Naive B cell (primary cell): ENCODE data around the gene SAMM50. TPM values are rescaled to one million over a fixed set of nuclear protein-coding genes. Genes with fewer than 3 reads are reported as not detected.
"Not testable (repeated sequence)": the region's sequence is repeated elsewhere in the genome, so short reads cannot be mapped to it uniquely, and the experiment has no call there.

ENCODE experiments used
- ATAC-seq, 2 donors: fragments of 150-1000 bp; cut with Tn5 transposase; 2 replicates each; pipeline ENCODE4 v1.10.0; 2021; ENCODE audit warnings: low read depth in 2 of 2, mild to moderate bottlenecking in 2 of 2, moderate library complexity in 2 of 2
- DNase-seq: peaks from one replicate; pipeline ENCODE4 v3.0.0; 2022
- H3K27ac Mint-ChIP-seq, 6 donors: one replicate each; pipeline ENCODE4 v1.8.0; 2020 to 2022; ENCODE audit warnings: mild to moderate bottlenecking in 6 of 6, mixed read lengths in 6 of 6, moderate library complexity in 5 of 6, inconsistent platforms in 2 of 6
- H3K27me3 Mint-ChIP-seq, 3 donors: one replicate each; pipeline ENCODE4 v1.8.0; 2021 to 2022; ENCODE audit warnings: mixed read lengths in 3 of 3, mild to moderate bottlenecking in 1 of 3
- H3K36me3 Mint-ChIP-seq, 2 donors: one replicate each; pipeline ENCODE4 v1.8.0; 2020 to 2022; ENCODE audit warnings: mixed read lengths in 2 of 2, inconsistent platforms in 1 of 2, mild to moderate bottlenecking in 1 of 2
- H3K4me1 Mint-ChIP-seq, 3 donors: one replicate each; pipeline ENCODE4 v1.8.0; 2020 to 2022; ENCODE audit warnings: mixed read lengths in 3 of 3, inconsistent platforms in 1 of 3, mild to moderate bottlenecking in 1 of 3, moderate library complexity in 1 of 3
- H3K4me3 Mint-ChIP-seq, 8 donors: one replicate each; pipeline ENCODE4 v1.8.0; 2020 to 2022; ENCODE audit warnings: mild to moderate bottlenecking in 8 of 8, mixed read lengths in 8 of 8, moderate library complexity in 8 of 8, inconsistent platforms in 2 of 8
- H3K9me3 Mint-ChIP-seq, 7 donors: one replicate each; pipeline ENCODE4 v1.8.0; 2020 to 2022; ENCODE audit warnings: mixed read lengths in 7 of 7, mild to moderate bottlenecking in 5 of 7, inconsistent platforms in 2 of 7, moderate library complexity in 1 of 7
- polyA plus RNA-seq, 6 donors: library from polyadenylated mRNA; unstranded; fragments of 300-500 nt; fragmentation: Illumina TruSeq; gene quantifications; one replicate each; pipeline ENCODE4 v1.2.3, GENCODE V29; 2021; ENCODE audit warnings: low read depth in 6 of 6

The SAMM50 gene
- polyA plus RNA-seq, 6 donors from 2014 or later, result 64.0 to 96.1 (median 75.4) TPM

DNA sequence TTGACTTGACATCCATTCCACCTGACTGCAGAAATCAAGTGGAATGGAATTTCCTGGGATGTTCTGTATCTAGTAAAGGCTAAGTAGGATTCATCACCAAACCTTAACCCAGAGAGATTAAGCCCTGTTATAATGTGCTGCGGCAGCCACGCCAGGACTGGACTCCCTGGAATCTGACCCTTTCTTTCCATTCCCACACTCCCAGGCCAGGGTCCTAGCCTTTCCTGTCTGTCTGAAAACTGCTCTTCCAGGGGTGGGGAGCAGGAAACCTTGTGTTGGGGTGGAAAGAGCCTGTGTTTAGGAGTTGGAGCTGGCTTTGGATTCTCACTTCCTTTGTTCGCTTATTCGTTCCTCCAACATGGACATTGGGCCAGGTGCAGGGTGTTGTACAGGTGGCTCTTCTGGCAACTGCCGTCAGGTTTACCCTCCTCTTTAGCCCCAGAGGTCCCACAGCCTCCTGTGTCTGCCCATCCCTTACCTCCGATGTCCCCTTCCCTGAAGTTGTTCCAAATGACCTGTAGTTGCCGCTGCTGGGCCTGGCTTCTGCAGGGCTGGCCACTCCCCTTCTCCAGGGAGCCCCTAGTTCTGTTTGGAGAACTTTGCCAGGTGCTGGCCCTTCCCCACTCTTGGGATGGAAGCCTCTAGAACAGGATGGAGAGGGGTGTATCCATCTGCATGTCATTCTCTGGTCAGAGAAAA is 48.3 kb downstream of the SAMM50 start:
- DNase-seq, result no peak
- Mint-ChIP-seq H3K36me3 (no peaks in the 10 kb centered on the region), H3K4me3 (no peak overlapping the region), H3K4me1 (peaks cover 3 to 32% (median 22%) of the 10 kb centered on the region in 3 donors), H3K27me3 (no peaks in the 10 kb centered on the region), H3K27ac (peak overlapping the region in 1 of 6 donors; percentile 89), H3K9me3 (peaks cover 0 to 9% (median 5%) of the 10 kb centered on the region in 7 donors)
- ATAC-seq, result no peak

DNA sequence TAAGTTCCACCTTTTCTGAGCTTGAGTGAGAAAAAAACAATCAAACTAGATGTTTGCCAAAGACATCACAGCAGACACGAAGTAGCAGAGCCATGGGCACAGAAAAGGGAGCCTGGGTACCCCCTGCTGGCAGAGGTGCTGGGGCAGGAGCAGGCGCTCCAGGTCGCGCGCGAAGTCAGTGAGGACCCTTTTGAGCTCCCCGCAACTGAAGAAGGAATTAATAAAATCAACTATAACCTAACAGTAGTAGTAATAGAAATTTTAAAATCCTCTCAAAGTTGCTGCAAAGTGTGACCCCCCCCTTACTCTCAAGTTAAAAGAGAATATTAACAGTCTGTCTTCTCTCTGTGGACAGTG is 48.8 kb downstream of the SAMM50 start:
- ATAC-seq, result no peak
- peak overlapping the region in 2 of 6 donors; percentile 63 to 89 for H3K27ac Mint-ChIP-seq

DNA sequence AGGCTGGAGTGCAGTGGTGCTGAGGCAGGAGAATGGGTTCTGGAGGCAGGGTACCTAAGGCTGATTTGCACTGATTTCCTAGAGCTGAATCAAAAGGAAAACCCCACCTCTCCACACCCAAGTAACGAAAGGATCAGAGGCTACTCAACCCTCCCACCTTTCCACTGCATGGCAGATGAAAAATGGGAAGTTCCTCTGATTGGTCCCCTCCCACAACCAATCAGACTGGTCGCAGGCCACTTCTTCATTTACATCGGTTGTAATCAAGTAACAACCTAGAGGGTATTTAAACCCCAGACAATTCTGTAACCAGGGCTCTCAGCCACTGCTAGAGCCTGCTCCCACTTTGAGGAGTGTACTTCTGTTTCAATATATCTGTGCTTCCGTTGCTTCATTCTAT is 50.3 kb downstream of the SAMM50 start:
- DNase-seq (no peak), ATAC-seq (peak; percentile 78 to 82)
- Mint-ChIP-seq H3K27ac (peak overlapping the region in 5 of 6 donors; percentile 49 to 75 (median 59)), H3K27me3 (no peaks in the 10 kb centered on the region), H3K36me3 (no peaks in the 10 kb centered on the region), H3K4me1 (peaks cover 0 to 13% (median 11%) of the 10 kb centered on the region in 3 donors), H3K9me3 (peaks cover 0 to 9% (median 5%) of the 10 kb centered on the region in 7 donors), H3K4me3 (peak overlapping the region in 6 of 8 donors; percentile 18 to 66 (median 31))

More for the DNA sequence above, 48.8 kb downstream of the SAMM50 start:
- no peak overlapping the region for H3K4me3 Mint-ChIP-seq
- H3K36me3 Mint-ChIP-seq, result no peaks in the 10 kb centered on the region
- no peaks in the 10 kb centered on the region for H3K27me3 Mint-ChIP-seq
- no peak for DNase-seq
- H3K4me1 Mint-ChIP-seq, result peaks cover 3 to 26% (median 16%) of the 10 kb centered on the region in 3 donors
- peaks cover 0 to 9% (median 5%) of the 10 kb centered on the region in 7 donors for H3K9me3 Mint-ChIP-seq

DNA sequence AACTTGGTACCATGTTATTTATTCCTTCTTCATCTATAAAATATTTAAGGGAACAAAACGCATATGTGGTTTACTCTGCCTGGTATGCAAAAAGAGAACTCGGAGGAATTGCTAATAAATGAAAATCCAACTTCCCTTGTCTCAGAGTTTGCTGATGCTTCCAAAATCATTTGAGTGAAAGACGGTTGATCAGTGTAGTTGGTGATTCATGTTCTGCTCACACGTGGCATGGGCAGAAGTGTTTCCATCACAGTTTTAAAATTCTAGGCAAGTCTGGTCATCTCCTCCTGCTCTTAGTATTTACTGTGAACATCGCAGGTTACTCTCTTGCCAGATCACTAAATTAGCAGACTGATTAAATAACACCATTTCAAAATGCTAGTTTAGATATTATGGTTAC is 56.9 kb downstream of the SAMM50 start:
- peaks cover 4 to 14% (median 6%) of the 10 kb centered on the region in 3 donors for H3K4me1 Mint-ChIP-seq
- H3K4me3 Mint-ChIP-seq, result no peak overlapping the region
- ATAC-seq, result no peak
- no peak overlapping the region for H3K27ac Mint-ChIP-seq
- H3K27me3 Mint-ChIP-seq, result no peaks in the 10 kb centered on the region
- no peaks in the 10 kb centered on the region for H3K9me3 Mint-ChIP-seq
- DNase-seq, result no peak
- no peaks in the 10 kb centered on the region for H3K36me3 Mint-ChIP-seq

DNA sequence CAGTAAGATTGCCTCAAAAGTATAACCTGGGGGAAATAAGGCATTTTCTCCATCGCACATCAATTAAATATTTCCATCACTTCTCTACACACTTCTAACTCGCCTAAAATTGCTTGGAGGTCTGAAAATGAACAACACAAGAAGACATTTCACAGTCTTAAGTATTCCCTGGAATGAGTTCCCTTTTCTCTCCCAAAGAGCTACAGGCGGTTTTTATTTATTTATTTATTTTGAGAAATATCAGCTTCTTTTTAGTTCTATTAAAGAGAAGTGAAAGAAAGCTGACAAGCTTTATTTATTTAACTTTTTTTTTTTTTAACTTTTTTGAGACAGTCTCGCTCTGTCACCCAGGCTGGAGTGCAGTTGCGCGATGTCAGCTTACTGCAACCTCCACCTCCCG is 57.3 kb downstream of the SAMM50 start:
- no peak overlapping the region for H3K27ac Mint-ChIP-seq

DNA sequence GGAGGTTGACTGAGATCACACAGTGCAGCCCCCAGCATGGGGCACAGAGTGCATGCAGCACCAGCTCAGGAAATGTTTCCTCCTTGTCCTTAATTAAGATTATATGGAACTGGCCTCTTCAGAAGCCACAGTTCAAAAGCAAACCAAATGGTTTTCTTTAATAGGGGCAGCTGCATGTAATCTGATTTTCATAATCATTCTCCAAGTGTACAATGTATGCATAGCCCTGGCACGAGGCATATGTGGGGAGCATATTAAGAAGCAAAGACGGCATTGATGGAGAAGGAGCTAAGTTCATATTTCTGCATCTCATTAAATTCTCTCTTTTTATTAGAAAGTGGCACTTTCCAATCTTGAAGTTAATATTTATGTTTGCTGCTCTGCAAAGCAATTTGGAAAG is 59.0 kb downstream of the SAMM50 start:
- Mint-ChIP-seq H3K4me1 (peaks cover 8 to 16% (median 15%) of the 10 kb centered on the region in 3 donors), H3K27ac (peak overlapping the region in 2 of 6 donors; percentile 18 to 19), H3K27me3 (no peaks in the 10 kb centered on the region), H3K36me3 (no peaks in the 10 kb centered on the region), H3K9me3 (no peaks in the 10 kb centered on the region), H3K4me3 (no peak overlapping the region)
- ATAC-seq (no peak), DNase-seq (no peak)

More for the DNA sequence above, 57.3 kb downstream of the SAMM50 start:
- no peaks in the 10 kb centered on the region for H3K36me3 Mint-ChIP-seq
- no peaks in the 10 kb centered on the region for H3K9me3 Mint-ChIP-seq
- peaks cover 5 to 15% (median 8%) of the 10 kb centered on the region in 3 donors for H3K4me1 Mint-ChIP-seq
- no peaks in the 10 kb centered on the region for H3K27me3 Mint-ChIP-seq
- no peak for DNase-seq
- no peak for ATAC-seq
- no peak overlapping the region for H3K4me3 Mint-ChIP-seq

DNA sequence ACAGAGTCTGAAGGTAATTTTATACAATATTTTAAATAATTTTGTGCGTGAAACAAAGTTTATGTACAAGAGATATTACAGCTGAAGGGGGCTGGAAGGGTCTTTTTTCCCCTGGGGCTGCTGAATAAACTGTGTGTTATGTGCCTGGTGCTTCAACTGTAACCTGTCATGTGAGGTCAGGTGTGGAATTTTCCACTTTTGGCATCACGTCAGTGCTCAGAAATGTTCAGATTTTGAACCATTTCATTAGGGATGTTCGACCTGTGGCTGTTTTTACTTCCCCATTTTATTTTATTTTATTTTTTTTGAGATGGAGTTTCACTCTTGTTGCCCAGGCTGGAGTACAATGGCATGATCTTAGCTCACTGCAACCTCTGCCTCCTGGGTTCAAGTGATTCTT is 61.3 kb downstream of the SAMM50 start:
- Mint-ChIP-seq H3K27ac (peak overlapping the region in 5 of 6 donors; percentile 21 to 86 (median 30)), H3K4me1 (peaks cover 8 to 21% (median 17%) of the 10 kb centered on the region in 3 donors)
- not testable (repeated sequence) for H3K9me3 Mint-ChIP-seq, H3K4me3 Mint-ChIP-seq, H3K27me3 Mint-ChIP-seq, H3K36me3 Mint-ChIP-seq, DNase-seq
- peak; percentile 77 to 84 for ATAC-seq

DNA sequence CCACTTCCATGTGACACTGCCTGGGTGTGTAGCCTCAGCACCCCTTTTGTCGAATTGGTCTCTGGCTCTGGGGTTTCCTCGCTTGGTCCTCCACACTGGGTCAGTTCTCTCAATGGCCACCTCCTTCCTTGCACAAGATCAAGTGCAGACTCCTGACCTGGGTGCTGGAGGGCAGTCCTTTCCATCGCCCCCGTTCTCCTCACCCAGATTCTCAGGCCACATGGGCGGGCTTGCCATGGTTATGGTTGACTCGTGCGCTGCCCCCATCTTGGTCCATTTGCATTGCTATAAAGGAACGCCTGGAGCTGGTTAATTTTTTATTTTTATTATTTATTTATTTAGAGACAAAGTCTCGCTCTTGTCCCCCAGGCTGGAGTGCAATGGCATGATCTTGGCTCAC is 63.4 kb downstream of the SAMM50 start:
- DNase-seq (no peak), ATAC-seq (no peak)
- H3K36me3 Mint-ChIP-seq, result no peaks in the 10 kb centered on the region
- H3K27ac Mint-ChIP-seq, result peak overlapping the region in 2 of 6 donors; percentile 52 to 83
- no peaks in the 10 kb centered on the region for H3K9me3 Mint-ChIP-seq
- H3K4me3 Mint-ChIP-seq, result peak overlapping the region in 1 of 8 donors; percentile 59
- no peaks in the 10 kb centered on the region for H3K27me3 Mint-ChIP-seq
- peaks cover 15 to 32% (median 32%) of the 10 kb centered on the region in 3 donors for H3K4me1 Mint-ChIP-seq

DNA sequence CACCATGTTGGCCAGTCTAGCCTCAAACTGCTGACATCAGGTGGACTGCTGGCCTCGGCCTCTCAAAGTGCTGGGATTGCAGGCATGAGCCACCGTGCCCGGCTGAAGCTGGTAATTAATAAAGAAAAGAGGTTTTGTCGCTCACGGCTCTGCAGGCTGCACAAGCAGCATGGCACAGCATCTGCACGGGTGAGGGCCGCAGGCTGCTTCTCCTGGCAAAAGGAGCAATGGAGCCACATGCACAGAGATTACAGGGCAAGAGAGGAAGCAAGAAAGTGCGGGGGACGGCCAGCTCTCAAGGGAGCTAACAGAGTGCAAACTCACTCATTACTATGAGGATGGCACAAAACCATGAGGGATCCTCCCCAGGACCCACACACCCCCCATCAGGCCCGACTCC is 64.2 kb downstream of the SAMM50 start:
- Mint-ChIP-seq H3K4me1 (peaks cover 18 to 35% (median 34%) of the 10 kb centered on the region in 3 donors), H3K27me3 (no peaks in the 10 kb centered on the region), H3K9me3 (no peaks in the 10 kb centered on the region)

DNA sequence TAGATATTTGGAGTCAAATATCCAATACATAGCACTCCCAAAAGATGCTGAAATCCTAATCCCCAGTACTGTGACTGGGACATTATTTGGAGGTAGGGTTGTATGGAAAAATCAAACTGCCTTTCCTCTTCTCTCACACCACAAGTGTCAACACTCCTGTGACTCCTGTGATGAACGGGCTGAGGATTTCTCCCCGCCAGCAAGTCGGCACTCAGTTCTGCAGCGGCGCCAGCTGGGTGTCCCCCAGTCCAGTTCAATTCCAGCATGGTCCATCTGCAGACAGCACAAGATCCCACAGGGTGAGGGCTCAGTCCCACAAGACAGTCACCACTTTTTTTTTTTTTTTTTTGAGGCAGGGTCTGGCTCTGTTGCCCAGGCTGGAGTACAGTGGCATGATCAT is 64.6 kb downstream of the SAMM50 start:
- Mint-ChIP-seq H3K36me3 (no peaks in the 10 kb centered on the region), H3K4me1 (peaks cover 18 to 37% (median 36%) of the 10 kb centered on the region in 3 donors), H3K27ac (peak overlapping the region in 1 of 6 donors; percentile 47), H3K9me3 (no peaks in the 10 kb centered on the region), H3K4me3 (peak overlapping the region in 1 of 8 donors; percentile 33), H3K27me3 (no peaks in the 10 kb centered on the region)
- ATAC-seq (no peak), DNase-seq (no peak)

More for the DNA sequence above, 64.2 kb downstream of the SAMM50 start:
- Mint-ChIP-seq H3K36me3 (no peaks in the 10 kb centered on the region), H3K4me3 (peak overlapping the region in 1 of 8 donors; percentile 33), H3K27ac (peak overlapping the region in 1 of 6 donors; percentile 82)
- no peak for ATAC-seq
- no peak for DNase-seq

DNA sequence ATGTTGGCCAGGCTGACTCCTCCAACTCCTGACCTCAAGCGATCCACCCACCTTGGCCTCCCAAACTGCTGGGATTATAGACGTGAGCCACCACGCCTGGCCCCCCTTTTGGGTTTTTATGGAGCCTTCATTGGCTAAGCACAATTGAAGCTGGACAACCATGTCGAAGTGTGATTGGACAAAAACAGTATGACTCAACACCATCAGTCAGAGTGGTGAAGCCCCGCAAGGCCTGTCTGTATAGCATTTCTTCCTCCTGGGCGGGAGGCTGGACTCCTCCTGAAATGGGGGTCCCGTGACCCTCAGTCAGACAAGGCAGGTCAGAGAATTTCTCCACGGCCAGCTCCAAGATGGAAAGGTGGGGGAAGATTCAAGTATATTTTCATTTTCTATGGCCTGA is 65.7 kb downstream of the SAMM50 start:
- Mint-ChIP-seq H3K36me3 (no peaks in the 10 kb centered on the region), H3K4me1 (peaks cover 25 to 48% (median 44%) of the 10 kb centered on the region in 3 donors), H3K27me3 (no peaks in the 10 kb centered on the region), H3K4me3 (peak overlapping the region in 3 of 8 donors; percentile 44 to 84 (median 74)), H3K9me3 (no peaks in the 10 kb centered on the region), H3K27ac (peak overlapping the region in 3 of 6 donors; percentile 47 to 86 (median 60))
- no peak for ATAC-seq
- DNase-seq, result no peak

DNA sequence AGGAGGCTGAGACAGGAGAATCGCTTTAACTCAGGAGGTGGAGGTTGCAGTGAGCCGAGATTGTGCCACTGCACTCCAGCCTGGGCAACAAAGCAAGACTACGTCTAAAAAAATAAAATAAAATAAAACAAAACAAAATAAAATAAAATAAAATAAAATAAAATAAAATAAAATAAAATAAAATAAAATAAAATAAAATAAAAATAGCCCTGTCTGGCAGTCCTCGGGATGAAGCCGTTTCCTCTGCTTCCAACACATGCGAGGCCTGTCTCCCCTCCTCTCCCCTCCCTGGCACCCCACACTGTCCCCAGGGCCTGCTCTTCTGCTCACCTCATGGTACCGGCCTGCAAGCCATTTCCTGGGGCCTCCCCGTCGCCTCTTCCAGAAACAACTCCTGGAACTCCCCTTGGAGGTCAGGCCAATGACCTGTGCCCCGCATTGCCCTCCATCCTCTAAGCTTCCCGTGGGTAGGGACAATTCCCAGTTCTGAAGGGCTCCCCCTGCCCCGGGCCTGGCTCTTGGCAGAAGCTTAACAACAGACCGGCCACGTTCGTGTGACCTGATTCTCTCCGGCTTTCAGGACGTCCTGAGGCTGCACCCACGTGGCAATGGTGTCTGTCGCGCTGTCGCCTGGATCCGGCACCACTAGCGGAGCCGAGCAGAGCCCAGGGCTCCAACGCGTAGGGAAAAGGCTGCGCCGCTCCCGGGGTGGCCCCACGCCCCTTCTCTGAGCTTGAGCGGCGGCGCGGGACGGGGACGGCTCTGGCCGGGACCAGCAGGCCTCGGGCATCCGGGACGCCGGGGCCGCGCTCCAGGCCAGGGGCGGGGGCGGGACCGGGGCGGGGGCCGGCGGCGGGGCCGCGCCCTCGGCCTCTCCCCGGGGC is 68.4 kb downstream of the SAMM50 start:
- peak; percentile 64 for DNase-seq
- H3K4me3 Mint-ChIP-seq, result peak overlapping the region; percentile 80 to 95 (median 90)
- peak; percentile 2 to 5 for ATAC-seq
- no peaks in the 10 kb centered on the region for H3K9me3 Mint-ChIP-seq
- H3K27me3 Mint-ChIP-seq, result no peaks in the 10 kb centered on the region
- H3K4me1 Mint-ChIP-seq, result peaks cover 38 to 59% (median 59%) of the 10 kb centered on the region in 3 donors
- peak overlapping the region; percentile 87 to 99 (median 97) for H3K27ac Mint-ChIP-seq
- H3K36me3 Mint-ChIP-seq, result no peaks in the 10 kb centered on the region

DNA sequence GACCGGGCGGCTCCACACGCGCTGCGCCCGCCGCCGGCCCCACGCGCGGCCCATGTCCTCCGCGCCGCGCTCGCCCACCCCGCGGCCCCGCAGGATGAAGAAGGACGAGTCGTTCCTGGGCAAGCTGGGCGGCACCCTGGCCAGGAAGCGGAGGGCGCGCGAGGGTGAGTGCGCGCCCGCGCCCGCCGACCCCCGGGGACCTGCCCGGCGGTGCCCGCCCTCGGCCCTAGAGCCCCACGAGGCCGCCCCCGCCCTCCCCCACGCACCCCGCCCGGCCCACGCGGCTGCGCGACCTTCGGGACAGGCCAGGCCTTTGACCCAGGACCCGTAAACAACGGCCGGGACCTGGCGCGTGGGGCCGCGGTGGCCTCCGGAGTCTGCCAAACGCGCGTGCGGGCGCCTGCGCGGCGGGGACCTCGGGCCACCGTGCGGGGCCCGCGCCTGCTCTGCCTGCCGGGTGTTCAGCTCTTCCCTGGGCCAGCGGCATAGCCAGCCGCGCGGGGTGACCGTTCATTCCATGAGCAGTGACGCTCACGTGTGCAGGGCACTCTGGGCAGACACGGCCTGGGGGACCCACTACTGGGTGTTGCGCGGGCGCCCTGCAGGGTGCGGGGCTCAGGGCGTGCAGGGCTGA is 69.2 kb downstream of the SAMM50 start, which contains the start of gene PARVB:
PARVB (plus strand) TSS at position 15 of the 634 bp plus-strand sequence; CDS start at position 53, 38 bp downstream.
- Mint-ChIP-seq H3K4me1 (peaks cover 43 to 65% (median 64%) of the 10 kb centered on the region in 3 donors), H3K4me3 (peak within 1 kb of the TSS; percentile 86 to 95 (median 91)), H3K9me3 (no peaks in the 10 kb centered on the region), H3K36me3 (no peaks in the 10 kb centered on the region), H3K27ac (peak within 1 kb of the TSS; percentile 99 to 100 (median 100)), H3K27me3 (no peaks in the 10 kb centered on the region)
- DNase-seq, result peak; percentile 47
- ATAC-seq, result peak; percentile 0 to 1
